ENCODE results near the gene PPP2R3B. TPM values are rescaled to one million over a fixed set of nuclear protein-coding genes. Genes with fewer than 3 reads are reported as not detected.

Gene PPP2R3B
- polyA plus RNA-seq, 1 donor (not counting 4 experiments of a cell fraction or from before 2014, with no cell fraction given): 6.6 TPM

DNA sequence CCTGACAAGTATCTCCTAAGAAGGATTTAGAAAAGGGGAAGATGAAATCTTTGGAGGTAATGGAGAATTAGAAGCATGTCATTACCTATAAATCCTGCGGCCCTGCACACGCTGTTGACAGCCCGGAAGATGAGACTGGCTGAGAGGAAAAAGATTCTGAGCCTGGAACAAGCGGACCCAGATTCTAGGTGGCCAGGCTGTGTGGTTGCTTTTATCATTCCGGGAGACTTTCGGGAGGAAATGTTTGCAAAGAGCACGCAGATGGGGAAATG, 5.8 kb upstream of the PPP2R3B start:
- H3K4me3 ChIP-seq (ENCODE audit: control insufficient read depth in 2 of 3, extremely low read depth in 1 of 3, insufficient read depth in 2 of 3, low read depth in 1 of 3, low read length in 3 of 3): no peak overlapping the region
- FAIRE-seq (no peak), DNase-seq (ENCODE audit: low read depth, low spot score) (no peak)
- H3K9me1 ChIP-seq (ENCODE audit: control insufficient read depth, extremely low read depth, insufficient read depth, low read length): no peaks in the 10 kb centered on the region
- no peaks in the 10 kb centered on the region for H3K9me3 ChIP-seq (ENCODE audit: control insufficient read depth, low read depth, low read length)
- no peak overlapping the region for H3K9ac ChIP-seq (ENCODE audit: control insufficient read depth, extremely low read depth, insufficient read depth, low read length)
- no peaks in the 10 kb centered on the region for H3K36me3 ChIP-seq (ENCODE audit: control insufficient read depth in 2 of 2, extremely low read depth in 1 of 2, insufficient read depth in 2 of 2, low read length in 2 of 2)
- TF ChIP-seq, protein P1, sequence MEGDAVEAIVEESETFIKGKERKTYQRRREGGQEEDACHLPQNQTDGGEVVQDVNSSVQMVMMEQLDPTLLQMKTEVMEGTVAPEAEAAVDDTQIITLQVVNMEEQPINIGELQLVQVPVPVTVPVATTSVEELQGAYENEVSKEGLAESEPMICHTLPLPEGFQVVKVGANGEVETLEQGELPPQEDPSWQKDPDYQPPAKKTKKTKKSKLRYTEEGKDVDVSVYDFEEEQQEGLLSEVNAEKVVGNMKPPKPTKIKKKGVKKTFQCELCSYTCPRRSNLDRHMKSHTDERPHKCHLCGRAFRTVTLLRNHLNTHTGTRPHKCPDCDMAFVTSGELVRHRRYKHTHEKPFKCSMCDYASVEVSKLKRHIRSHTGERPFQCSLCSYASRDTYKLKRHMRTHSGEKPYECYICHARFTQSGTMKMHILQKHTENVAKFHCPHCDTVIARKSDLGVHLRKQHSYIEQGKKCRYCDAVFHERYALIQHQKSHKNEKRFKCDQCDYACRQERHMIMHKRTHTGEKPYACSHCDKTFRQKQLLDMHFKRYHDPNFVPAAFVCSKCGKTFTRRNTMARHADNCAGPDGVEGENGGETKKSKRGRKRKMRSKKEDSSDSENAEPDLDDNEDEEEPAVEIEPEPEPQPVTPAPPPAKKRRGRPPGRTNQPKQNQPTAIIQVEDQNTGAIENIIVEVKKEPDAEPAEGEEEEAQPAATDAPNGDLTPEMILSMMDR (optimal IDR thresholded peaks at IDR 0.05 in 1 of 3, IDR thresholded peaks at IDR 0.05 in 1 of 3, conservative IDR thresholded peaks at IDR 0.05 in 1 of 3; ENCODE audit: extremely low read depth in 1 of 3, insufficient read depth in 2 of 3, low read length in 3 of 3): no peak
- no peak for TF ChIP-seq EZH2 (IDR thresholded peaks at IDR 0.05; ENCODE audit: low read length)
- H3K27me3 ChIP-seq (ENCODE audit: control insufficient read depth, extremely low read depth, insufficient read depth, low read length): no peaks in the 10 kb centered on the region
- no peaks in the 10 kb centered on the region for H4K20me1 ChIP-seq (ENCODE audit: control insufficient read depth, extremely low read depth, insufficient read depth, low read length)
- no peaks in the 10 kb centered on the region for H3K79me2 ChIP-seq (ENCODE audit: control insufficient read depth, insufficient read depth, low read length)
- no peak overlapping the region for H2AFZ ChIP-seq (ENCODE audit: control insufficient read depth, low read length)
- dilution Hi-C loops (cut with MboI; ENCODE audit: extremely low pct_ligation_motif_present, low sequenced_read_pairs): no loop called here
- no peak overlapping the region for H3K4me2 ChIP-seq (ENCODE audit: control insufficient read depth, extremely low read depth, insufficient read depth, low read depth, low read length)
- H3K27ac ChIP-seq (ENCODE audit: control insufficient read depth, insufficient read depth, low read length): no peak overlapping the region
- peaks cover 2% of the 10 kb centered on the region for H3K4me1 ChIP-seq (ENCODE audit: control insufficient read depth, extremely low read depth, insufficient read depth, low read length)

DNA sequence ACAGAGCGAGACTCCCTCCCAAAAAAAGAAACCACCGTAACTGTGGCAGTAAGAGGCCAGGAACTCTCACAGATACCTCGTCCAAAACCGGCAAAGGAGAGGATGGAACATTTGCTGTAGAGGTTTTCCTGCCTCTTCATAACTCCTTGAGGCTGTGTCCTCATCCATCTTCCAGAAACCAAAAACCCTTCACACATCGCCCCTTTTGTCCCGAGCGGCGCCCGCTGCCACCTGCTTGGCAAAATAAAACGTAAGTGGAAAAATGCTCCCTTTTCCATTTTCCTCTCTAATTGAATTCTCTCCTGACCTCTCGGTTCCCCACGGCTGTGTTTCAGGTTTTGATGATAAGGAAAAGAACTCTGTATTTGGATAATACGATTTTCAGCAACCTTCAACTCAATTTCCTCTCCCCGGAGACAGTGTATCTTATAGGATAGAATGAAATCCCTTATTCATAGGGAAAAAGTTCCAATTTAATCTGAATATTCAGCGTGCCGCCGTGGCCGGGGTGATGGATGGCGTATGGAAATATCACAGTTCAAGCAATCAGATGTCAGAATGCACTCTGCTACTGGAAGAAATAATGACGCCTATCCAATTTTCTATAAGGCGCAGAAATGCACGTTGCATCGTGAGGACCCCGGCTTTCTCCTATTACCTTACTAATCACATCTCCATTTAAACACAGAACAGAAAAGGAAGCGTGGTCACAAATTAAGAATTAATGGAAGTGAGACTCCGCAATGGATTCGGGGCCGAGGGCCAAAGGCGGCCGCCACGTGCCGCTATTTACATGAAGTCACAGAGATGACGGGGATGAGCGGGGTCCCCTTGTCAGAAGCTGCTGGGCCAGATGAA, 5.2 kb upstream of the PPP2R3B start:
- Histone ChIP-seq H3K9me3 (ENCODE audit: control insufficient read depth, low read depth, low read length) (no peaks in the 10 kb centered on the region), H3K4me3 (ENCODE audit: control insufficient read depth in 2 of 3, extremely low read depth in 1 of 3, insufficient read depth in 2 of 3, low read depth in 1 of 3, low read length in 3 of 3) (no peak overlapping the region), H3K79me2 (ENCODE audit: control insufficient read depth, insufficient read depth, low read length) (no peaks in the 10 kb centered on the region), H3K36me3 (ENCODE audit: control insufficient read depth in 2 of 2, extremely low read depth in 1 of 2, insufficient read depth in 2 of 2, low read length in 2 of 2) (no peaks in the 10 kb centered on the region), H4K20me1 (ENCODE audit: control insufficient read depth, extremely low read depth, insufficient read depth, low read length) (no peaks in the 10 kb centered on the region), H3K4me1 (ENCODE audit: control insufficient read depth, extremely low read depth, insufficient read depth, low read length) (peaks cover 4% of the 10 kb centered on the region), H3K4me2 (ENCODE audit: control insufficient read depth, extremely low read depth, insufficient read depth, low read depth, low read length) (no peak overlapping the region), H3K27me3 (ENCODE audit: control insufficient read depth, extremely low read depth, insufficient read depth, low read length) (no peaks in the 10 kb centered on the region), H3K27ac (ENCODE audit: control insufficient read depth, insufficient read depth, low read length) (no peak overlapping the region), H2AFZ (ENCODE audit: control insufficient read depth, low read length) (no peak overlapping the region), H3K9ac (ENCODE audit: control insufficient read depth, extremely low read depth, insufficient read depth, low read length) (no peak overlapping the region), H3K9me1 (ENCODE audit: control insufficient read depth, extremely low read depth, insufficient read depth, low read length) (no peaks in the 10 kb centered on the region)
- no peak for DNase-seq (ENCODE audit: low read depth, low spot score)
- dilution Hi-C loops (cut with MboI; ENCODE audit: extremely low pct_ligation_motif_present, low sequenced_read_pairs): no loop called here
- TF ChIP-seq, protein P1 (optimal IDR thresholded peaks at IDR 0.05 in 1 of 3, IDR thresholded peaks at IDR 0.05 in 1 of 3, conservative IDR thresholded peaks at IDR 0.05 in 1 of 3; ENCODE audit: extremely low read depth in 1 of 3, insufficient read depth in 2 of 3, low read length in 3 of 3): no peak
- no peak for TF ChIP-seq EZH2 (IDR thresholded peaks at IDR 0.05; ENCODE audit: low read length)
- no peak for FAIRE-seq
